ENCODE data around the gene DNAI7.

- TF ChIP-seq CTCF (IDR thresholded peaks at IDR 0.05; ENCODE audit: insufficient read depth, low read depth, low read length) (no peak), EZH2 (IDR thresholded peaks at IDR 0.05; ENCODE audit: insufficient read depth, low read length) (no peak)
These were observed 8.7 kb downstream of the DNAI7 start for GRCh38 chr12:25186038-25186787.
